ENCODE measurements around the gene ATP6V0B.

DNA sequence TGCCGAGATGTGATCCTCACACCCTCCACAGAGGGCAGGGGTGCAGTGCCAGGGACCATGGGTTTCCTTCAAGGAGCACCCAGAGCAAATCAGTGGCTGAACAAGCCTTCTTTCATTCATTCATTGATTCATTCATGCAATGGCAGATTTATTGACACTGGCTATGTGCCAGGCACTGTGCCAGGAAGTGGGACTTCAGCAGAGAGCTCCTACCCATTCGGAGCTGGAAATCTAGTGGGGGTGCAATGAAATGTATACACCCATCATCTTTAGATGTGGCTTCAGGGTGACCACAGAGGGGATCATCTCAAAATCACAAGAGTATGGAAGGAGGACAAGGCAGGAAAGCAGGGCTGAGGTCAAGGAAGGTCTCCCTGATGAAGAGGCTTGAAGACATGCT is 37.6 kb downstream of the ATP6V0B start:
- TF ChIP-seq, protein P1, sequence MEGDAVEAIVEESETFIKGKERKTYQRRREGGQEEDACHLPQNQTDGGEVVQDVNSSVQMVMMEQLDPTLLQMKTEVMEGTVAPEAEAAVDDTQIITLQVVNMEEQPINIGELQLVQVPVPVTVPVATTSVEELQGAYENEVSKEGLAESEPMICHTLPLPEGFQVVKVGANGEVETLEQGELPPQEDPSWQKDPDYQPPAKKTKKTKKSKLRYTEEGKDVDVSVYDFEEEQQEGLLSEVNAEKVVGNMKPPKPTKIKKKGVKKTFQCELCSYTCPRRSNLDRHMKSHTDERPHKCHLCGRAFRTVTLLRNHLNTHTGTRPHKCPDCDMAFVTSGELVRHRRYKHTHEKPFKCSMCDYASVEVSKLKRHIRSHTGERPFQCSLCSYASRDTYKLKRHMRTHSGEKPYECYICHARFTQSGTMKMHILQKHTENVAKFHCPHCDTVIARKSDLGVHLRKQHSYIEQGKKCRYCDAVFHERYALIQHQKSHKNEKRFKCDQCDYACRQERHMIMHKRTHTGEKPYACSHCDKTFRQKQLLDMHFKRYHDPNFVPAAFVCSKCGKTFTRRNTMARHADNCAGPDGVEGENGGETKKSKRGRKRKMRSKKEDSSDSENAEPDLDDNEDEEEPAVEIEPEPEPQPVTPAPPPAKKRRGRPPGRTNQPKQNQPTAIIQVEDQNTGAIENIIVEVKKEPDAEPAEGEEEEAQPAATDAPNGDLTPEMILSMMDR (IDR thresholded peaks at IDR 0.05; ENCODE audit: poor library complexity, severe bottlenecking): no peak
- TF ChIP-seq MXI1 (conservative IDR thresholded peaks at IDR 0.05; ENCODE audit: poor library complexity, severe bottlenecking) (no peak), EZH2 (IDR thresholded peaks at IDR 0.05; ENCODE audit: borderline replicate concordance, insufficient read depth, low read length, poor library complexity, severe bottlenecking) (no peak), POLR2AphosphoS5 (IDR thresholded peaks at IDR 0.05) (no peak)

All from neural cell (in vitro differentiated cells).